Osteoblast (primary cell): ENCODE data around the gene PCP4. TPM values are rescaled to one million over a fixed set of nuclear protein-coding genes. Genes with fewer than 3 reads are reported as not detected.

Source experiments
- DNase-seq: peaks from one replicate; pipeline ENCODE4 v3.0.0; 2011; ENCODE audit warnings: low spot score, mixed read lengths; ENCODE audit not compliant: insufficient read length; ENCODE audit errors: missing footprints
- H2AFZ ChIP-seq: 2 replicates; pipeline ENCODE4 v1.6.0; 2011; ENCODE audit warnings: mild to moderate bottlenecking, low read length
- H3K27ac ChIP-seq: 2 replicates; pipeline ENCODE4 v1.5.1; 2011; ENCODE audit warnings: mild to moderate bottlenecking, low read depth, low read length, moderate library complexity
- H3K27me3 ChIP-seq: 2 replicates; pipeline ENCODE4 v1.6.0; 2012; ENCODE audit warnings: mild to moderate bottlenecking, control low read depth, inconsistent platforms, low read length, moderate library complexity; ENCODE audit not compliant: insufficient read depth
- H3K36me3 ChIP-seq: 2 replicates; pipeline ENCODE4 v1.5.1; 2011; ENCODE audit warnings: mild to moderate bottlenecking, low read length, control low read depth, moderate library complexity; ENCODE audit not compliant: insufficient read depth
- H3K4me1 ChIP-seq: 2 replicates; pipeline ENCODE4 v1.5.1; 2011; ENCODE audit warnings: mild to moderate bottlenecking, low read length, control low read depth, moderate library complexity; ENCODE audit not compliant: insufficient read depth
- H3K4me2 ChIP-seq: 2 replicates; pipeline ENCODE4 v1.6.0; 2011; ENCODE audit warnings: mild to moderate bottlenecking, low read length; ENCODE audit not compliant: insufficient read depth
- H3K4me3 ChIP-seq: fragments of 200-600 bp; sonication (generic); 3 replicates; pipeline ENCODE4 v1.5.1; 2012; ENCODE audit warnings: mild to moderate bottlenecking, low read length, inconsistent platforms; ENCODE audit not compliant: insufficient read depth
- H3K79me2 ChIP-seq: 2 replicates; pipeline ENCODE4 v1.6.0; 2012; ENCODE audit warnings: mild to moderate bottlenecking, low read length, control low read depth, inconsistent platforms; ENCODE audit not compliant: insufficient read depth
- H3K9me3 ChIP-seq: 2 replicates; pipeline ENCODE4 v1.5.1; 2011; ENCODE audit warnings: low read depth, low read length, control low read depth
- H4K20me1 ChIP-seq: 2 replicates; pipeline ENCODE4 v1.6.0; 2012; ENCODE audit warnings: mild to moderate bottlenecking, low read length, control low read depth; ENCODE audit not compliant: insufficient read depth
- total RNA-seq: library from RNA; depleted of rRNA; stranded (reverse); fragments of >200 nt; gene quantifications from 2 replicates; pipeline ENCODE4 v1.2.3, GENCODE V29; 2012
- TF ChIP-seq, protein P1 (sequence below): IDR thresholded peaks from 2 replicates; pipeline ENCODE4 v1.5.1; 2011; ENCODE audit warnings: mild to moderate bottlenecking, low read depth, low read length, moderate library complexity; ENCODE audit errors: extremely low read depth

The PCP4 gene
- total RNA-seq, 1 donor: not detected

DNA sequence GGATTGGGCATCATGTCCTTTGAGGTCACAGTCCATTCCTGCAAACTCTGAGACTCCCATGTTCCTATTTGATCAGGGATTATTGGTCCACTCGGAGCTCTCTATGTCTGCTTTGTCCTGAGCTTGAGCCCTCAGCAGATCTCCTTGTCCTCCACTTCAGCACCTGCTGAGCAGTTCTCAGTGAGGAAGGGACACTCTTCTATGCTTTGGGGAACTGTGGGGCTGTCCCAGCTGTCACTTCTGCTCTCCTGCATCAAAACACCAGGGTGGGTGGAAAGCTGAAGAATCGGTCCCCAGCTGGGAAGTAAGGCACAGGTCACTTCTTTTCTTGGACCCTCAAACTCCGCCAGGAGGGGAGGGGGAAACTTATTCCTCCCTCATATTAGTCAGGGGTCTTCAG lies 99.5 kb downstream of the PCP4 start:
- TF ChIP-seq, protein P1, sequence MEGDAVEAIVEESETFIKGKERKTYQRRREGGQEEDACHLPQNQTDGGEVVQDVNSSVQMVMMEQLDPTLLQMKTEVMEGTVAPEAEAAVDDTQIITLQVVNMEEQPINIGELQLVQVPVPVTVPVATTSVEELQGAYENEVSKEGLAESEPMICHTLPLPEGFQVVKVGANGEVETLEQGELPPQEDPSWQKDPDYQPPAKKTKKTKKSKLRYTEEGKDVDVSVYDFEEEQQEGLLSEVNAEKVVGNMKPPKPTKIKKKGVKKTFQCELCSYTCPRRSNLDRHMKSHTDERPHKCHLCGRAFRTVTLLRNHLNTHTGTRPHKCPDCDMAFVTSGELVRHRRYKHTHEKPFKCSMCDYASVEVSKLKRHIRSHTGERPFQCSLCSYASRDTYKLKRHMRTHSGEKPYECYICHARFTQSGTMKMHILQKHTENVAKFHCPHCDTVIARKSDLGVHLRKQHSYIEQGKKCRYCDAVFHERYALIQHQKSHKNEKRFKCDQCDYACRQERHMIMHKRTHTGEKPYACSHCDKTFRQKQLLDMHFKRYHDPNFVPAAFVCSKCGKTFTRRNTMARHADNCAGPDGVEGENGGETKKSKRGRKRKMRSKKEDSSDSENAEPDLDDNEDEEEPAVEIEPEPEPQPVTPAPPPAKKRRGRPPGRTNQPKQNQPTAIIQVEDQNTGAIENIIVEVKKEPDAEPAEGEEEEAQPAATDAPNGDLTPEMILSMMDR: no peak
- Histone ChIP-seq H3K9me3 (no peaks in the 10 kb centered on the region), H3K79me2 (no peaks in the 10 kb centered on the region), H2AFZ (no peak overlapping the region), H3K4me1 (no peaks in the 10 kb centered on the region), H3K27ac (no peak overlapping the region), H3K36me3 (no peaks in the 10 kb centered on the region), H3K4me2 (no peak overlapping the region), H3K4me3 (no peak overlapping the region), H3K27me3 (no peaks in the 10 kb centered on the region), H4K20me1 (no peaks in the 10 kb centered on the region)
- DNase-seq: no peak

DNA sequence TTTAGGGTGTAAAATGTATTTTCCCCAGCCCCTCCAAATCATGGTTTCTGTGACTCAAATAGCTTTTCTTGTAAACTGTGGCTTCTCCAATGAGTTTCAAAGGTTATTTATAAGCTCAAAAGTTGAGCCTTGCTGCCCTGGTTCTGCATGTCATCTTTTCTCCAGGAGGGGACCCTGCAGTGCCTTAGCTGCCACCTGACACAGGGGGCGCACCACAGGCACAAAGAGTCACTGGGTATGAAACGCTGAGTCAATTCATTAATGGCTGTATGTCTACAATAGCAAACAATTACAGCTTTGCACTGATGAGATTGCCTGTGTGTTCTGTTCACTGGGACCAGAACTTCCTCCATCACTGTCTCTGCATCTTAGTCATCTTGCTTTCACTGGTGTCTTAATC lies 100.8 kb downstream of the PCP4 start:
- no peak overlapping the region for H2AFZ ChIP-seq
- TF ChIP-seq, protein P1: no peak
- H3K36me3 ChIP-seq: no peaks in the 10 kb centered on the region
- no peaks in the 10 kb centered on the region for H3K9me3 ChIP-seq
- no peak overlapping the region for H3K4me2 ChIP-seq
- no peak overlapping the region for H3K27ac ChIP-seq
- H3K27me3 ChIP-seq: no peaks in the 10 kb centered on the region
- H3K4me1 ChIP-seq: no peaks in the 10 kb centered on the region
- no peaks in the 10 kb centered on the region for H3K79me2 ChIP-seq
- H4K20me1 ChIP-seq: no peaks in the 10 kb centered on the region
- DNase-seq: no peak
- H3K4me3 ChIP-seq: no peak overlapping the region

DNA sequence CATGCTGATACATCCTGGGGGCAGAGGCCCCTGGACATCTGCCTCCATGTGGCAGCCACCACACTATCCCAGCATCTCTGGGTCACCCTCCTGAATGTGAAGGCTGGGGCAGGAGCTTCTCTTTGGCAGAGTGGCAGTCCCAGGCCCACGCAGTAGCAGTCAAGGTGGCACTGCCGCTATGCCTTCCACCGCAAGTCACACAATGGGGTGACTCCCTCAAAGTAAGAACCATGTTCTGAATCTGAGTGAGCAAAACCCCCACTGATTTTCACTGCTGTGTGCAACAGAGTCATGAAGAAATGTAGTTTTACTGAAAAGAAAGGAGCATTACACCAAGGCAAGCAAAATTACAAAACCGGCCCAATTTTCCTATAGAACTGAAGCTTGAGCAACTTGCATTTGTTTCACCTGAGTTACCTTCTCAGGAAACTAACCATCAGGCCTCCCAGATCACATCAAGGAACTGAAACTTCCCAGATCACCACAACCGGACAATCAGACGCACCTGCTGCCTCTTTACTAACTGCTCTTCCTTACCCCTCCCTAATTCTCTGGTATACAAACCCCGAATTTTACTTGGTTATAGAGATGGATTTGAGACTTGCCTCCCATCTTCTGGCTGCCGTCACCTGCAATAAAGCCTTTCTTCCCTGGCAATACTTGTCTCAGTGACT lies 102.6 kb downstream of the PCP4 start:
- Histone ChIP-seq H2AFZ (no peak overlapping the region), H3K4me1 (no peaks in the 10 kb centered on the region), H4K20me1 (no peaks in the 10 kb centered on the region), H3K79me2 (no peaks in the 10 kb centered on the region), H3K4me3 (no peak overlapping the region), H3K27me3 (no peaks in the 10 kb centered on the region), H3K4me2 (no peak overlapping the region), H3K27ac (no peak overlapping the region), H3K36me3 (no peaks in the 10 kb centered on the region), H3K9me3 (no peaks in the 10 kb centered on the region)
- TF ChIP-seq, protein P1: no peak
- DNase-seq: no peak

DNA sequence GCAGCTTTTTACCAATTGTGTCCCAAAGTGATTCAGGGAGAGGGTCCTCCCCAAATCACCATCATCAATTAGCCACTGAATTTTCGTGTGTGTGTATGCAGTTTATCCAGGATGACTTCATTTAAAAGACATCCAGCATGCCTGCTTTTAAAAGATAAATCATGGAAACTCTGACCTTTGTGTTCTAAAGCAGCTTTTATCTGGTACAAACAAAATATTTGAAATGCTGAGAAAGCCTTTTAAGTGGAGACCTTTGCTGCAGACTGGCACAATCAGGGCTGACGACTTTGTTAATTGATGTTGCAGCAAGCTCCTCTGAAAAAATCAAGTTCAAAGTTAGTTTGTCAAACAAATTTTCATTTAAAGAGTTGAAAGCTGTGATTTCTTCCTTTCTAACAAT lies 104.7 kb downstream of the PCP4 start:
- H3K79me2 ChIP-seq: no peaks in the 10 kb centered on the region
- no peak overlapping the region for H3K4me2 ChIP-seq
- no peaks in the 10 kb centered on the region for H3K4me1 ChIP-seq
- peaks cover 4% of the 10 kb centered on the region for H3K9me3 ChIP-seq
- DNase-seq: no peak
- no peak overlapping the region for H3K4me3 ChIP-seq
- no peaks in the 10 kb centered on the region for H4K20me1 ChIP-seq
- no peak overlapping the region for H2AFZ ChIP-seq
- H3K27ac ChIP-seq: no peak overlapping the region
- TF ChIP-seq, protein P1: no peak
- no peaks in the 10 kb centered on the region for H3K27me3 ChIP-seq
- no peaks in the 10 kb centered on the region for H3K36me3 ChIP-seq
